DMS79 treated with DMSO at 0.1 percent for 48 hours (cell line): ENCODE results near the gene FSTL4.

ENCODE experiments used
- DNase-seq: peaks from one replicate; lab custom pipeline; 2025; lab: John Stamatoyannopoulos, UW

Gene FSTL4

GRCh38 chr5:133265257-133265656 is 347.1 kb downstream of the FSTL4 start:
- no peak for DNase-seq

GRCh38 chr5:133262690-133263089 is 349.7 kb downstream of the FSTL4 start:
- no peak for DNase-seq

- no peak for DNase-seq
These were observed 350.3 kb downstream of the FSTL4 start for GRCh38 chr5:133261993-133262392.

- no peak for DNase-seq
These were observed 351.6 kb downstream of the FSTL4 start for GRCh38 chr5:133260715-133261114.

- DNase-seq = no peak
These were observed 352.9 kb downstream of the FSTL4 start for GRCh38 chr5:133259199-133259997.

- DNase-seq = no peak
These were observed 354.4 kb downstream of the FSTL4 start for GRCh38 chr5:133257977-133258376.

GRCh38 chr5:133256276-133256675 is 356.1 kb downstream of the FSTL4 start:
- DNase-seq = no peak

- no peak for DNase-seq
These were observed 357.5 kb downstream of the FSTL4 start for GRCh38 chr5:133254803-133255202.

- DNase-seq = no peak
These were observed 358.7 kb downstream of the FSTL4 start for GRCh38 chr5:133253671-133254070.

GRCh38 chr5:133253070-133253469 is 359.3 kb downstream of the FSTL4 start:
- DNase-seq = no peak

- no peak for DNase-seq
These were observed 360.2 kb downstream of the FSTL4 start for GRCh38 chr5:133252133-133252480.

GRCh38 chr5:133251296-133252132 is 360.8 kb downstream of the FSTL4 start:
- DNase-seq = peak; percentile 23

GRCh38 chr5:133250527-133250926 is 361.8 kb downstream of the FSTL4 start:
- DNase-seq = no peak

- DNase-seq = no peak
These were observed 362.7 kb downstream of the FSTL4 start for GRCh38 chr5:133249593-133249992.

GRCh38 chr5:133247881-133248624 is 364.3 kb downstream of the FSTL4 start:
- no peak for DNase-seq

GRCh38 chr5:133247151-133247709 is 365.1 kb downstream of the FSTL4 start:
- no peak for DNase-seq

GRCh38 chr5:133246376-133247150 is 365.8 kb downstream of the FSTL4 start:
- DNase-seq = no peak

GRCh38 chr5:133246053-133246370 is 366.3 kb downstream of the FSTL4 start:
- no peak for DNase-seq

GRCh38 chr5:133245191-133246052 is 366.9 kb downstream of the FSTL4 start:
- peak; percentile 8 for DNase-seq

GRCh38 chr5:133244242-133244641 is 368.1 kb downstream of the FSTL4 start:
- DNase-seq = no peak

- no peak for DNase-seq
These were observed 369.1 kb downstream of the FSTL4 start for GRCh38 chr5:133243196-133243595.
